ENCODE measurements around the gene RYR2. TPM values are rescaled to one million over a fixed set of nuclear protein-coding genes. Genes with fewer than 3 reads are reported as not detected.
A peak's percentile ranks its signal among the peaks of the same experiment; 100 is the strongest.
"Not testable (repeated sequence)": the region's sequence is repeated elsewhere in the genome, so short reads cannot be mapped to it uniquely, and the experiment has no call there.

Gene RYR2
- total RNA-seq, 1 donor from 2014 or later, result 5.4 TPM

DNA sequence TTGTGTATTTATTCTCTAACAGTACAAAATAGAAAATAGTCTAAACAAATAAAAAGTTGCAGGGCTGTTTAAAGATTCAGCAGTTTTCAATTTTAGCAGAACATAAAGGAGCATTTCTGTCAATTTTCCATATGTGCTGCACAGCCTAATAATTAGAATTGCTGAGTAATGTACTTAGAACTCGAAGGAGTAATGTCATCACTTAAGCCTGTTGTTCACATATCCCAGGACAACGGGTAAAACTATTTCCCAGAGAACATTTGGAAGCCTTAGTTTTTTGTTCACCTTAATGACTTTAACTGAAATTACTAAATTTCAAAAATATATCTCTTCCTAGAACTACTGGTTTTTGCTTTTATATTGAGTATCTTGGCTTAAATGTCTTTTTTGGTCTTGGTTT lies 767.1 kb downstream of the RYR2 start:
- TF ChIP-seq, protein P1, sequence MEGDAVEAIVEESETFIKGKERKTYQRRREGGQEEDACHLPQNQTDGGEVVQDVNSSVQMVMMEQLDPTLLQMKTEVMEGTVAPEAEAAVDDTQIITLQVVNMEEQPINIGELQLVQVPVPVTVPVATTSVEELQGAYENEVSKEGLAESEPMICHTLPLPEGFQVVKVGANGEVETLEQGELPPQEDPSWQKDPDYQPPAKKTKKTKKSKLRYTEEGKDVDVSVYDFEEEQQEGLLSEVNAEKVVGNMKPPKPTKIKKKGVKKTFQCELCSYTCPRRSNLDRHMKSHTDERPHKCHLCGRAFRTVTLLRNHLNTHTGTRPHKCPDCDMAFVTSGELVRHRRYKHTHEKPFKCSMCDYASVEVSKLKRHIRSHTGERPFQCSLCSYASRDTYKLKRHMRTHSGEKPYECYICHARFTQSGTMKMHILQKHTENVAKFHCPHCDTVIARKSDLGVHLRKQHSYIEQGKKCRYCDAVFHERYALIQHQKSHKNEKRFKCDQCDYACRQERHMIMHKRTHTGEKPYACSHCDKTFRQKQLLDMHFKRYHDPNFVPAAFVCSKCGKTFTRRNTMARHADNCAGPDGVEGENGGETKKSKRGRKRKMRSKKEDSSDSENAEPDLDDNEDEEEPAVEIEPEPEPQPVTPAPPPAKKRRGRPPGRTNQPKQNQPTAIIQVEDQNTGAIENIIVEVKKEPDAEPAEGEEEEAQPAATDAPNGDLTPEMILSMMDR (IDR thresholded peaks at IDR 0.05; ENCODE audit: unreplicated experiment), result no peak
- H3K36me3 Mint-ChIP-seq (ENCODE audit: low read depth, unreplicated experiment), result no peaks in the 10 kb centered on the region
- no peak for DNase-seq (ENCODE audit: low spot score)
- no peaks in the 10 kb centered on the region for H3K9me3 Mint-ChIP-seq (ENCODE audit: unreplicated experiment)
- H3K27ac Mint-ChIP-seq (ENCODE audit: unreplicated experiment), result no peak overlapping the region
- H3K4me3 Mint-ChIP-seq (ENCODE audit: unreplicated experiment), result no peak overlapping the region
- no peaks in the 10 kb centered on the region for H3K4me1 Mint-ChIP-seq (ENCODE audit: unreplicated experiment)
- no peaks in the 10 kb centered on the region for H3K27me3 Mint-ChIP-seq (ENCODE audit: unreplicated experiment)

- no peak for DNase-seq (ENCODE audit: low spot score)
- Mint-ChIP-seq H3K4me1 (ENCODE audit: unreplicated experiment) (peaks cover 4% of the 10 kb centered on the region), H3K4me3 (ENCODE audit: unreplicated experiment) (no peak overlapping the region), H3K36me3 (ENCODE audit: low read depth, unreplicated experiment) (no peaks in the 10 kb centered on the region), H3K9me3 (ENCODE audit: unreplicated experiment) (no peaks in the 10 kb centered on the region), H3K27me3 (ENCODE audit: unreplicated experiment) (peaks cover 2% of the 10 kb centered on the region), H3K27ac (ENCODE audit: unreplicated experiment) (no peak overlapping the region)
- TF ChIP-seq, protein P1 (IDR thresholded peaks at IDR 0.05; ENCODE audit: unreplicated experiment), result no peak
Observed at GRCh38 chr1:237811633-237812032, 769.6 kb downstream of the RYR2 start.

GRCh38 chr1:237812061-237812460 lies 770.1 kb downstream of the RYR2 start:
- Mint-ChIP-seq H3K27ac (ENCODE audit: unreplicated experiment) (no peak overlapping the region), H3K4me1 (ENCODE audit: unreplicated experiment) (peaks cover 4% of the 10 kb centered on the region), H3K4me3 (ENCODE audit: unreplicated experiment) (no peak overlapping the region), H3K27me3 (ENCODE audit: unreplicated experiment) (peaks cover 2% of the 10 kb centered on the region), H3K9me3 (ENCODE audit: unreplicated experiment) (no peaks in the 10 kb centered on the region), H3K36me3 (ENCODE audit: low read depth, unreplicated experiment) (no peaks in the 10 kb centered on the region)
- DNase-seq (ENCODE audit: low spot score), result no peak
- TF ChIP-seq, protein P1 (IDR thresholded peaks at IDR 0.05; ENCODE audit: unreplicated experiment), result no peak

DNA sequence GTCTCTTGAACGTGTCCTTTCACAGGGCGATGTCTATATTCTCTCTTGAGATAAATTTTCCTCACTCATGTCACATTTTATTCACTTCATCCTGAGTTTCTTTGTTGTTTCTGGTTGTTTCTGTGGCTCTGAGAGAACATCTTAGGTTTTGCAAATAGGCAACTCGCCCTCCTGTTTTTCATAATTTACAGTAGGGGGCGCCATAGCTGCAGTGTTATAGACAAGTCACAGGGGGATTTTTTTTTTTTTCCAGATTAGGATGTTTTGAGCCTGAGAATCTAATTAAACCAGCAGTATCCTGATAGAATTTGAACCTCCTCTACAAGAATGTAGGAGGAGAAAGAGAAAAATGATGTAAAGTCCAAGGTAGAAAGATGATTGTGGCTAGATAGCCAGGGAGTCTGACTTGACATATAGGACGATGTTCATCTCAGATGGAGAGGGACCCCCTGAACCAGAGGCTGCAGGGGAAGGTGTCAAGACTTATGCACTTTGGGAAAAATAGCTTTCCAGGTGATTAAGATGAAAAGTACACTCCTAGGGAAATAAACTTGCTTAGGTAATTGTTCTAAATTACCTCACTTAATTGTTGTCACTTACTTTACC lies 772.4 kb downstream of the RYR2 start:
- no peaks in the 10 kb centered on the region for H3K9me3 Mint-ChIP-seq (ENCODE audit: unreplicated experiment)
- TF ChIP-seq, protein P1 (IDR thresholded peaks at IDR 0.05; ENCODE audit: unreplicated experiment), result peak; percentile 77
- no peak for DNase-seq (ENCODE audit: low spot score)
- peaks cover 5% of the 10 kb centered on the region for H3K36me3 Mint-ChIP-seq (ENCODE audit: low read depth, unreplicated experiment)
- H3K4me1 Mint-ChIP-seq (ENCODE audit: unreplicated experiment), result peaks cover 4% of the 10 kb centered on the region
- no peak overlapping the region for H3K27ac Mint-ChIP-seq (ENCODE audit: unreplicated experiment)
- H3K27me3 Mint-ChIP-seq (ENCODE audit: unreplicated experiment), result peaks cover 2% of the 10 kb centered on the region
- H3K4me3 Mint-ChIP-seq (ENCODE audit: unreplicated experiment), result no peak overlapping the region

DNA sequence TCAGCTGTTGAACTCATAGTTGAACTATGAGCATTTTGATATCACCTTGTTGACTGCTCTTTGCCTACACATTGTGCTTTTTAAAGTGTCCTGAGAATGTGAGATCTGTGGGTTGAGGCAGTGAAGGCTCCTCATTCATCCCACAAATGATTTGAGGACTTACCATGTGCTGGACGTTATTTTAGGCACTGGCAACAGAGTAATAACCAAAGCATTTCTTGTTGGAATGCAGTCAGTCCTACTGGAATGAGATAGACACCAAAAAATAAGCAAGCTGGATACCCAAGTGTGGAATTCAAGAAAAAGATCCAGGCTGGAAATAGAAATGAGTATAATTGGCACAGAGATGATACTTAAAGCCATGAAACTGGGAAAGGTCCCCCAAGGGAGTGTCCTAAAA lies 775.3 kb downstream of the RYR2 start:
- TF ChIP-seq, protein P1 (IDR thresholded peaks at IDR 0.05; ENCODE audit: unreplicated experiment), result no peak
- Mint-ChIP-seq H3K4me1 (ENCODE audit: unreplicated experiment) (peaks cover 4% of the 10 kb centered on the region), H3K9me3 (ENCODE audit: unreplicated experiment) (no peaks in the 10 kb centered on the region), H3K27me3 (ENCODE audit: unreplicated experiment) (peaks cover 2% of the 10 kb centered on the region), H3K4me3 (ENCODE audit: unreplicated experiment) (no peak overlapping the region), H3K27ac (ENCODE audit: unreplicated experiment) (no peak overlapping the region), H3K36me3 (ENCODE audit: low read depth, unreplicated experiment) (peaks cover 5% of the 10 kb centered on the region)
- DNase-seq (ENCODE audit: low spot score), result no peak

- H3K36me3 Mint-ChIP-seq (ENCODE audit: low read depth, unreplicated experiment), result not testable (repeated sequence)
Observed at GRCh38 chr1:237820634-237821033, 778.6 kb downstream of the RYR2 start.

More at GRCh38 chr1:237820634-237821033, 778.6 kb downstream of the RYR2 start:
- not testable (repeated sequence) for H3K27ac Mint-ChIP-seq (ENCODE audit: unreplicated experiment); H3K9me3 Mint-ChIP-seq (ENCODE audit: unreplicated experiment); DNase-seq (ENCODE audit: low spot score); H3K27me3 Mint-ChIP-seq (ENCODE audit: unreplicated experiment); H3K4me1 Mint-ChIP-seq (ENCODE audit: unreplicated experiment); H3K4me3 Mint-ChIP-seq (ENCODE audit: unreplicated experiment)

All from endothelial cell (in vitro differentiated cells).